NB4 (cell line): ENCODE results near the gene EME1.

Source experiments
- DNase-seq: peaks from one replicate; pipeline ENCODE4 v3.0.0; 2010; ENCODE audit warnings: low read depth
- H3K4me3 ChIP-seq: one replicate; pipeline ENCODE4 v1.5.1; 2011; ENCODE audit warnings: mild to moderate bottlenecking, low read depth, low read length, moderate library complexity
- CTCF ChIP-seq: IDR thresholded peaks from one replicate; pipeline ENCODE4 v1.5.1; 2012; ENCODE audit warnings: low read depth, low read length
- MYC ChIP-seq: IDR thresholded peaks from 2 replicates; pipeline ENCODE4 v1.6.1; 2011; ENCODE audit warnings: low read depth, low read length
- POLR2A ChIP-seq: IDR thresholded peaks from 2 replicates; pipeline ENCODE4 v1.6.1; 2011; ENCODE audit warnings: mild to moderate bottlenecking; ENCODE audit not compliant: insufficient read length; ENCODE audit errors: extremely low read depth
- TF ChIP-seq, protein P1 (sequence below): IDR thresholded peaks from 2 replicates; pipeline ENCODE4 v1.6.1; 2011; ENCODE audit warnings: low read depth, low read length

The EME1 gene

DNA sequence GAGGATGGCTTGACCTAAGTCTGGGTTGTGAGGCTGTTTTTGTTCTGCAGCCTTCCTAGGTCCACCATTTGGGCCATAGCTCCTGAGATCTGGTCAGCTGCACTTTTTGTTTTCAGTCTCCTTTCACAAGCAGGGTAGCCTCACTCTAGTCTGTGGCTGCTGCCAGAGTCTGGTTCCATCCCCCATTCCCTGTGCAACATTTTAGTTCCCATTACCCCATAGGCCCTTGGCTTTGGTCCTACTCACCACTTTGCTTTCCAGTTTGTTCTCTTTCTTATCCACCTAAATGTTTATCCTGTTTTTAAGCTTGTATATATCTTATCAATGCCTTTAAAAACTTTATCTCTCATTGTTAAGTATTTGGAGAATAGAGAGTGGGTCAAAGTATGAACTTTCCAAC, 33.6 kb upstream of the EME1 start:
- DNase-seq = no peak
- H3K4me3 ChIP-seq = no peak overlapping the region
- TF ChIP-seq CTCF (no peak), POLR2A (no peak), MYC (no peak)
- TF ChIP-seq, protein P1, sequence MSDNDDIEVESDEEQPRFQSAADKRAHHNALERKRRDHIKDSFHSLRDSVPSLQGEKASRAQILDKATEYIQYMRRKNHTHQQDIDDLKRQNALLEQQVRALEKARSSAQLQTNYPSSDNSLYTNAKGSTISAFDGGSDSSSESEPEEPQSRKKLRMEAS = no peak

DNA sequence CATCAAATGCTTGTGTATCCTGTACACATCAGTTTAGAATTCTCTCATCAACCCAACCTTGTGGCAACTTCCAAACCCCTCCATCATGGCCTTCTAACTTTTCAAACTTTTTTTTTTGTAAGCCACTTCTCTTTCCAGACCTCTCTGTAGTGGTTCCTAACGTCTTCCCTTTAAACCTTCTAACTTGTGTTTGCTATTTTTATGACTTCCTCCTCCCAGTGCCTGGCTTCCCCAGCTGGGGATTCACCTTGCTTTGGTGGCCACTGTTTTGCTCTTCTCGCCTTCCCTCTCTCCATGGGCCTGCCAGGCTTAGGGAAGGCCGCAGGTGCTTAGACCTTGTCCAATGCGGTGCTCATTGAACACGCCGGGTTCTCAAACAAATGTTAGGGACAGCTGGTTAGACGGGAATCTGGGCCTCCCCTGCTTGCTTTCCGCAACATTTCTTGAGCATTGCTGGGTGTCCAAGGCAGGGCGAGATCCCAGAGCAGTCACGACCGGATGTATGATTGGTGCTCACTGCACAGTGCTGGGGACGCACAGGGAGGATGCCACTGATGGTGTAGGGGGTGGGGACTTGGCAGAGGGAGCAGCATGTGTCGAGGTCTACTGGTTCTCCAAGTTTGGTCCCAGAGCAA, 28.2 kb upstream of the EME1 start:
- H3K4me3 ChIP-seq = no peak overlapping the region
- TF ChIP-seq, protein P1 = no peak
- TF ChIP-seq CTCF (no peak), MYC (no peak), POLR2A (no peak)
- DNase-seq = peak; percentile 41

GRCh38 chr17:50345432-50346312, 27.4 kb upstream of the EME1 start, which contains the start of gene XYLT2:
Gene XYLT2, plus strand, starts transcription at chr17:50346126. Its CDS starts 15 bp downstream, at chr17:50346141.
- H3K4me3 ChIP-seq = peak within 1 kb of the TSS; percentile 78

GRCh38 chr17:50346313-50347116, 26.5 kb upstream of the EME1 start:
- TF ChIP-seq CTCF (no peak), MYC (peak; percentile 34; the same call in 1 of the 2 replicates), POLR2A (no peak)
- TF ChIP-seq, protein P1 = no peak
- DNase-seq = peak; percentile 65
- peak overlapping the region; percentile 78 for H3K4me3 ChIP-seq

More at GRCh38 chr17:50345432-50346312, 27.4 kb upstream of the EME1 start, which contains the start of gene XYLT2:
- TF ChIP-seq POLR2A (peak; percentile 61), CTCF (no peak), MYC (peak; percentile 41; the same call in 1 of the 2 replicates)
- TF ChIP-seq, protein P1 = peak; percentile 67; the same call in 1 of the 2 replicates
- peak; percentile 90 for DNase-seq

DNA sequence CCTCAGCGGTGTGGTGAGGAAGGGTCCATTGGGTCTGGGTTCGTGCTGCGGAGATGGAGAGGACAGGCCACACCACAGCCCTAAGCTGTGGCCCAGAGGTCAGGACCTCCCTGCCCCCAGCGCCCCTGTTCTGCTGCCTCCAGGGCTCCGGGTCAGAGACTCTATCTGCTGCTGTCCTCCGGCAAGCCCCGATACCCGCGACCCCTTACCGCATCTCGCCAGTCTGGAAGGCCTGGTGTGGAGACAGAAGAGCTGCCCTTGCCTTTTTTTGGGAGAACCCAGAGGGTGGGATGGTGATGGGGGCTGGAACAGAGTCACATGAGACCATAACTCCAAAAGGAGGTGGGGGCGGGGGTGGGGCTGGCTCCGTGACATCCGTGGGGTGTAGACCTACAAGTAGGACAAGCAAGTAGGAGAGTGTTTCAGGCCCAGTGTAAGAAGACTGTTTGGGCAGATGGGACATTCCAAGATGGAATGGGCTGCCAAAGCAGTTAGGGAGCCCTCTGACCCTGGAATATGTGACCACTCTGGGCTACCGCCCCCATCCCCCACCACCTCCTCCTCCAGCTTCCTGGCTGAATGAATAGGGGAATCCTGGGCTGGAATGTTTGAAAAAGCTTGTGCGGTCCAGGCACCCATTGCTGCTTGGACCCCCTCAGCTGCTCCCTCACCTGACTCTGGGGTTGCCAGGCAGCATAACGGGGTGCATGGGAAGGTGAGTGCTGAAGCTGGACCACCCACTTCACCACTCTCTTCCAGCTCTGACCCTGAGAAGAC, 25.7 kb upstream of the EME1 start:
- DNase-seq = no peak
- H3K4me3 ChIP-seq = peak overlapping the region; percentile 78
- TF ChIP-seq POLR2A (no peak), MYC (no peak), CTCF (no peak)
- TF ChIP-seq, protein P1 = no peak
